B cell (primary cell): ENCODE measurements around the gene GATA3.

Experiments
- EZH2 ChIP-seq: IDR thresholded peaks from 2 replicates; pipeline ENCODE4 v1.6.1; 2012; ENCODE audit warnings: borderline replicate concordance, low read depth, mild to moderate bottlenecking, moderate library complexity, low read length; ENCODE audit not compliant: insufficient read depth, poor library complexity, severe bottlenecking
- TF ChIP-seq, protein P1 (sequence below): fragments of 200-600 bp; IDR thresholded peaks from one replicate; pipeline ENCODE4 v1.8.0; 2022; ENCODE audit warnings: antibody characterized with exemption, mild to moderate bottlenecking

DNA sequence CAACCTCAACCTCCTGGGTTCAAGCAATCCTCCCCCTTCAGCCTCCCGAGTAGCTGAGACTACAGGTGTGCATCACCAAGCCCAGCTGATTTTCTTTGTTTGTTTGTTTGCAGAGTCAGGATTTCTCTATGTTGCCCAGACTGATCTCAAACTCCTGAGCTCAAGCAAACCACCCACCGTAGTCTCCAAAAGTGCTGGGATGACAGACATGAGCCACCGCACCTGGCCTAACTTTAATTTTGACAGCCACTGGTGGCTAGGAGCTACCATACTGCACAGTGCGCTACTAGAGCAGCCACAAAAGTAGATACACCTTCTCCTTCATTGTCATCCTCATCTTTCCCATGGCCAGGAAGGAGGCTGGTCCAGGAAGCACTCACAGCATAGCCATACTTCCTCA lies 31.2 kb upstream of the GATA3 start:
- TF ChIP-seq, protein P1, sequence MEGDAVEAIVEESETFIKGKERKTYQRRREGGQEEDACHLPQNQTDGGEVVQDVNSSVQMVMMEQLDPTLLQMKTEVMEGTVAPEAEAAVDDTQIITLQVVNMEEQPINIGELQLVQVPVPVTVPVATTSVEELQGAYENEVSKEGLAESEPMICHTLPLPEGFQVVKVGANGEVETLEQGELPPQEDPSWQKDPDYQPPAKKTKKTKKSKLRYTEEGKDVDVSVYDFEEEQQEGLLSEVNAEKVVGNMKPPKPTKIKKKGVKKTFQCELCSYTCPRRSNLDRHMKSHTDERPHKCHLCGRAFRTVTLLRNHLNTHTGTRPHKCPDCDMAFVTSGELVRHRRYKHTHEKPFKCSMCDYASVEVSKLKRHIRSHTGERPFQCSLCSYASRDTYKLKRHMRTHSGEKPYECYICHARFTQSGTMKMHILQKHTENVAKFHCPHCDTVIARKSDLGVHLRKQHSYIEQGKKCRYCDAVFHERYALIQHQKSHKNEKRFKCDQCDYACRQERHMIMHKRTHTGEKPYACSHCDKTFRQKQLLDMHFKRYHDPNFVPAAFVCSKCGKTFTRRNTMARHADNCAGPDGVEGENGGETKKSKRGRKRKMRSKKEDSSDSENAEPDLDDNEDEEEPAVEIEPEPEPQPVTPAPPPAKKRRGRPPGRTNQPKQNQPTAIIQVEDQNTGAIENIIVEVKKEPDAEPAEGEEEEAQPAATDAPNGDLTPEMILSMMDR: no peak
- TF ChIP-seq EZH2: no peak
